ENCODE measurements around the gene SPDL1.

Gene SPDL1

GRCh38 chr5:169631360-169631759 lies 47.8 kb downstream of the SPDL1 start:
- peak; percentile 50 for DNase-seq (ENCODE audit: low read depth)

- no peak for DNase-seq (ENCODE audit: low read depth)
Measured at GRCh38 chr5:169632946-169633345, 49.4 kb downstream of the SPDL1 start.

DNA sequence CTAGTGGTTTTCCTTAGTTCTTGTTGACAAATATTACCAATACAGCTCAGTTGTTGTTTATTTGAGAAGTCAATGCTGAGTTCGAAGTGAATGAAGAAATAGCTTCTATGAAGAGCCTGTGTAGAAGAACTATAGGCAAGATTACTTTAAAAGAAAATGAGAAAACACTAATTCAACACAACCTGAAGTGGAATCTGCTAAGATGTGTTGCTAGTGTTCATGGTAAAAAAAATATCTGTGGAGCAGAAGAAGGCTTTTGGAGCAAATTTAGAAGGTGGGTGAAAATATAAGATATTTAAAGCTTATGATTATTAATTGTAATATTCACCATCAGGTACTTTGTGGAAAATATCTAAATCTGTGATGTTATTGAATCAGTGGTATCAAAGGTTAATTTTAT lies 51.0 kb downstream of the SPDL1 start:
- no peak for DNase-seq (ENCODE audit: low read depth)

- DNase-seq (ENCODE audit: low read depth): no peak
Measured at GRCh38 chr5:169635936-169636335, 52.4 kb downstream of the SPDL1 start.

- DNase-seq (ENCODE audit: low read depth): no peak
Measured at GRCh38 chr5:169636477-169637084, 53.0 kb downstream of the SPDL1 start.

DNA sequence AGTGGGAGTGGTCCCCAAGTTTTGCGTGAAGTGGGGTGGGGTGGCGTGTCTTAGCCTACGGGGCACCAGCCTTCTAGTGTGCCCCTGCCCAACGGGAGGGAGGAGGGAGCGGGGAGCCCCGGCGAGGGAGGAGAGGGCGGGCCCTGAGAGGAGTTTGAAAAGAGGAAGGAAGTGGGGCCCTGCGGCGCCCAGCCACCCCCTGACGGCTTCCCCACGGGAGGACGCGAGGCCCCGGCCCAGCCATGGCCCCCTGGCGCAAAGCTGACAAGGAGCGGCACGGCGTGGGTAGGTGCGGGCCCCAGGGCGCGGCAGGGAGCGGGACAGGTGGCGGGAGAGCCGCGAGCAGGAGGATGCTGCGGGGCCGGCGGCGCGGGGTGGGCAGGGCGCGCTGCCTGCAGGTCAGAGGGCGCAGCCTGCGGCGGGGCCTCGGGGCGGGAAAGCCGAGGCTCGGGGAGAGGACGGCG lies 53.5 kb downstream of the SPDL1 start, which contains the start of gene DOCK2:
TSS of gene DOCK2 (plus strand) at position 191 of the 464 bp plus-strand sequence. CDS start at position 243, 52 bp downstream.
- DNase-seq (ENCODE audit: low read depth): no peak

DNA sequence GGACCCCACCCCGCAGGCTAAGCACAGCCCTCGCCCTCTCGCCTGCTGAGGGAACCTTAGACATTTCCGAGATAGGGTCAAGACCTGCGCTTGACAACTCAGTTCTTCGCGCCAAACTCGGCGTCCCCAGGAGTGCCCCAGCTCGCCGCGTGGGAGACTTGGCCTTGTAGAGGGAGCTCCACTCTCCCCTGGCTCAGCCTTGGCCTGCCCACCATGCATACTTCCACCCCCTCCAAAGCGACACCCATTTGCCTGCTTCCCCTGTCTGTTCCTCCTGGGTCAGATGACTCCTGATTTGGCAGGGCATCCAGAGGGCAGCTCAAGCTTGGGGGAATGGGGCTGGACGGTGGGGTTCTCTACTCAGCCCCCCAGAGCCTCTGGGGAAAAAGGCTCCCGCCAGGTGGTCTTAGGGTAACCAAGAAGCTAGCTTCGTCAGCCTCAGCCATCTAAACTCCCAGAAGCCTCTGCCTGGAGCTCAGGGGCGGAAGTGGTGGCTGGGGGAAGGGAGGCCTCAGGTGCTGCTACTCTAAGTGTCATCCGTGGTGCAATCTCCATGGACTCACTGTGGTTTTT lies 54.1 kb downstream of the SPDL1 start:
- no peak for DNase-seq (ENCODE audit: low read depth)

GRCh38 chr5:169641253-169641652 lies 57.7 kb downstream of the SPDL1 start:
- DNase-seq (ENCODE audit: low read depth): peak; percentile 24

DNA sequence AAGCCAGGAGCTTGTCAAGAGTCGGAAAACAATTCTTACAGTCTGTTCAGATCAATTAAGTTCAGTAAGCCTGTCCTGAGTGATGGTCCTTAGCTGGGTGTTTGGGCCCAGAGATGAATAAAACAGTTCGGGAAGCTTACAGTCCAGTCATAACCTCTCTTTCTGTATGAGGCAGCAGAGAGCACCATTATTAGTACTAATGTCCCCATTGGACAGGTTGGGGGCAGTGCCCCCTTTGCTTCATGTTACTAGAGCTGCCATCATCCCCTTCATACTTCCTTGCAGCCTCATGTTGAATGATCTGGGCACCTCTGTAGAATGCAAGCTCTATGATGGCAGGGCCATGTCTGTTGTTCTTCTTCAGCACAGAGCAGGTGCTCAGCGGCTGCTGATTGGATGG lies 63.3 kb downstream of the SPDL1 start:
- no peak for DNase-seq (ENCODE audit: low read depth)

- DNase-seq (ENCODE audit: low read depth): no peak
Measured at GRCh38 chr5:169647566-169647965, 64.0 kb downstream of the SPDL1 start.

GRCh38 chr5:169648725-169649310 lies 65.2 kb downstream of the SPDL1 start:
- no peak for DNase-seq (ENCODE audit: low read depth)

GRCh38 chr5:169649486-169649885 lies 65.9 kb downstream of the SPDL1 start:
- no peak for DNase-seq (ENCODE audit: low read depth)

GRCh38 chr5:169650701-169651331 lies 67.2 kb downstream of the SPDL1 start:
- DNase-seq (ENCODE audit: low read depth): no peak

- no peak for DNase-seq (ENCODE audit: low read depth)
Measured at GRCh38 chr5:169651526-169651925, 68.0 kb downstream of the SPDL1 start.

DNA sequence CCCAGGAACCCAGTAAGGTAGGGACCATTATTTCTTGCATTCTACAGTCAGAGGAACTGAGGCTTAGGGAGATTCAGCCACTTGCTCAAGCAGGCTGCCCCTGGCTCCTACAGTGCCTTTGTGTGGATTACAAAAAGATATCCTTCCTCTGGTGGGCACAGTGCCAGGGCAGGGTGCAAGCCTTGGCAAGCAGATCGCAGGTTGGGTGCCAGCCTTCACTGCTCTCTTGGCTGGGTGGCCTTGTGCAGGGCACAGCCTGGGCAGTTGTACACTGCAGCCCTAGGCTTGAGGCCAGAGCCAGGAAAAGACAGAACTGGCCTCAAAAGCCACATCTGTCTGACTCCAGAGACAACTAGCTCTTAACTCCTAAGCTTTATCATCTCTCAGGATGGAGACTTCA lies 68.5 kb downstream of the SPDL1 start:
- no peak for DNase-seq (ENCODE audit: low read depth)

DNA sequence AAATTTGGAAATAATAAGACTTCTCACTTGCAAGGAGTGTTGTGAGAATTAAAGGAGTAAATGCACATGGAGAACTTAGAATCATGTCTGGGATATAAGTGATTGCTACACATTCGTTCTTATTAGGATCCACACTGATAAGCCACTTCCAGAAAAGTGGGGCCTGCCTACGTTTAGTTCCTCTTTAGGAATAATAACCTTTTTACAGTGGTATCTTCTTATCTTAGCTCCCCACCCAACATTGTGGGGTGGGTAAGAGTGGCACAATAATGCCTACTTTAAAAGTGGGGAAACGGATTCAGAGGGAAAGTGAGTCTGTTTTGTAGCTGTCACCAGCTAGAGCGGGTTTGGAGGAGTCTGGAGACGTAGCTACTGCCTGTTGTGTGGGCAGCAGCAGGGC lies 69.5 kb downstream of the SPDL1 start:
- no peak for DNase-seq (ENCODE audit: low read depth)

Measured in GM04504 (cell line).